HG02852 (cell line): Measurements from ENCODE around the gene CAPN13.
"Not testable (repeated sequence)": the region's sequence is repeated elsewhere in the genome, so short reads cannot be mapped to it uniquely, and the experiment has no call there.

Experiments used
- ATAC-seq: cut with Tn5 transposase; IDR thresholded peaks from one replicate; pipeline ENCODE4 v1.9.1; 2021; ENCODE audit warnings: mild to moderate bottlenecking, moderate library complexity; ENCODE audit not compliant: unreplicated experiment

The CAPN13 gene

GRCh38 chr2:30705711-30706533 is 101.3 kb downstream of the CAPN13 start:
- no peak for ATAC-seq

- ATAC-seq = no peak
Measured at GRCh38 chr2:30705056-30705455, 102.2 kb downstream of the CAPN13 start.

GRCh38 chr2:30704309-30705020 is 102.8 kb downstream of the CAPN13 start:
- ATAC-seq = no peak

- ATAC-seq = no peak
Measured at GRCh38 chr2:30702694-30703093, 104.6 kb downstream of the CAPN13 start.

GRCh38 chr2:30701782-30702181 is 105.5 kb downstream of the CAPN13 start:
- no peak for ATAC-seq

GRCh38 chr2:30697242-30698103 is 109.8 kb downstream of the CAPN13 start:
- ATAC-seq = not testable (repeated sequence)

- no peak for ATAC-seq
Measured at GRCh38 chr2:30695749-30696148, 111.5 kb downstream of the CAPN13 start.

GRCh38 chr2:30694286-30695055 is 112.8 kb downstream of the CAPN13 start:
- no peak for ATAC-seq

GRCh38 chr2:30693821-30694281 is 113.4 kb downstream of the CAPN13 start:
- ATAC-seq = no peak

- no peak for ATAC-seq
Measured at GRCh38 chr2:30692829-30693275, 114.4 kb downstream of the CAPN13 start.

- no peak for ATAC-seq
Measured at GRCh38 chr2:30691948-30692828, 115.1 kb downstream of the CAPN13 start.

GRCh38 chr2:30691091-30691947 is 115.9 kb downstream of the CAPN13 start:
- no peak for ATAC-seq

GRCh38 chr2:30690126-30690561 is 117.1 kb downstream of the CAPN13 start:
- ATAC-seq = no peak

GRCh38 chr2:30689496-30690125 is 117.6 kb downstream of the CAPN13 start:
- ATAC-seq = no peak

GRCh38 chr2:30688956-30689401 is 118.3 kb downstream of the CAPN13 start:
- ATAC-seq = no peak

- ATAC-seq = no peak
Measured at GRCh38 chr2:30686669-30687068, 120.6 kb downstream of the CAPN13 start.

- no peak for ATAC-seq
Measured at GRCh38 chr2:30686000-30686399, 121.2 kb downstream of the CAPN13 start.

- ATAC-seq = no peak
Measured at GRCh38 chr2:30684996-30685395, 122.2 kb downstream of the CAPN13 start.
